ENCODE measurements around the gene LSM8. TPM values are rescaled to one million over a fixed set of nuclear protein-coding genes. Genes with fewer than 3 reads are reported as not detected.

Gene LSM8
- total RNA-seq, 1 experiment from 2014 or later = 48.2 TPM

GRCh38 chr7:118202061-118202460 is 18.1 kb downstream of the LSM8 start:
- TF ChIP-seq FOXP1 (CRISPR knock-in tag; IDR thresholded peaks at IDR 0.05; ENCODE audit: borderline replicate concordance) (no peak), ZNF425 (CRISPR knock-in tag; conservative IDR thresholded peaks at IDR 0.05) (no peak), TEAD1 (CRISPR knock-in tag; IDR thresholded peaks at IDR 0.05) (no peak), ZNF512 (CRISPR knock-in tag; IDR thresholded peaks at IDR 0.05; ENCODE audit: borderline replicate concordance) (no peak), HMGA2 (CRISPR knock-in tag; IDR thresholded peaks at IDR 0.05) (no peak), AFF4 (CRISPR knock-in tag; IDR thresholded peaks at IDR 0.05; ENCODE audit: borderline replicate concordance) (no peak), SMAD4 (CRISPR knock-in tag; IDR thresholded peaks at IDR 0.05) (no peak), PRDM15 (CRISPR knock-in tag; IDR thresholded peaks at IDR 0.05) (no peak), FOXP4 (CRISPR knock-in tag; IDR thresholded peaks at IDR 0.05) (no peak), ZSCAN18 (CRISPR knock-in tag; IDR thresholded peaks at IDR 0.05) (no peak)
- Mint-ChIP-seq H3K4me3 (no peak overlapping the region), H3K27me3 (ENCODE audit: low read depth) (no peaks in the 10 kb centered on the region), H3K36me3 (no peaks in the 10 kb centered on the region), H3K27ac (no peak overlapping the region), H3K4me1 (no peaks in the 10 kb centered on the region), H3K9me3 (no peaks in the 10 kb centered on the region)
- ATAC-seq = no peak
- ChIA-PET POLR2A (no interaction called here), CTCF (no interaction called here)
- no peak for DNase-seq (ENCODE audit: low spot score)
